Dermis microvascular lymphatic vessel endothelial cell (primary cell): ENCODE data around the gene IL6ST. TPM values are rescaled to one million over a fixed set of nuclear protein-coding genes. Genes with fewer than 3 reads are reported as not detected.
A peak's percentile ranks its signal among the peaks of the same experiment; 100 is the strongest.
"Not testable (repeated sequence)": the region's sequence is repeated elsewhere in the genome, so short reads cannot be mapped to it uniquely, and the experiment has no call there.

Experiments
- DNase-seq, 2 donors: peaks; one replicate each; pipeline versions ENCODE4 v3.0.0 to v3.0.0-alpha.2; 2010; ENCODE audit warnings: low read depth in 2 of 2
- total RNA-seq: library from RNA; depleted of rRNA; stranded (reverse); fragments of >200 nt; gene quantifications from 2 replicates; pipeline ENCODE4 v1.2.1, GENCODE V29; 2014

The IL6ST gene
- total RNA-seq, 1 donor from 2014 or later: 501 TPM

DNA sequence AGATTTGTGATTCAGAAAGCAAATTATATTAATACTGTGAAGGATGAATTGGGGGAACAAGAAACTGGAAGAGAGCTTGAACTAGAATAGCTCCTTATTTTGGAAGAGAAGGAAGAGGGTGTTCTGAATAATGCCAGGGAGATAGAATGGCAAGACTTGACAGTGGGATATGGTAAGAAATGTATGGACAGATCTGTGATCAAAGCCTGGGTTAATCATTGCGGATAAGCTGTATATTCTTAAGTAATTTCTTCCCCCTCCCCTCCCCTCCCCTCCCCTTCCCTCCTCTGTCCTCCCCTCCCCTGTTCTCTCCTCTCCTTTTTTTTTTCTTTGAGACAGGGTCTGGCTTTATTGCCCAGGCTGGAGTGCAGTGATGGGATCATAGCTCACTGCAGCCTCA lies 10.1 kb upstream of the IL6ST start:
- no peak for DNase-seq

GRCh38 chr5:56003679-56004078 lies 8.9 kb upstream of the IL6ST start:
- DNase-seq: no peak

- no peak for DNase-seq
Observed at GRCh38 chr5:56003179-56003578, 8.4 kb upstream of the IL6ST start.

DNA sequence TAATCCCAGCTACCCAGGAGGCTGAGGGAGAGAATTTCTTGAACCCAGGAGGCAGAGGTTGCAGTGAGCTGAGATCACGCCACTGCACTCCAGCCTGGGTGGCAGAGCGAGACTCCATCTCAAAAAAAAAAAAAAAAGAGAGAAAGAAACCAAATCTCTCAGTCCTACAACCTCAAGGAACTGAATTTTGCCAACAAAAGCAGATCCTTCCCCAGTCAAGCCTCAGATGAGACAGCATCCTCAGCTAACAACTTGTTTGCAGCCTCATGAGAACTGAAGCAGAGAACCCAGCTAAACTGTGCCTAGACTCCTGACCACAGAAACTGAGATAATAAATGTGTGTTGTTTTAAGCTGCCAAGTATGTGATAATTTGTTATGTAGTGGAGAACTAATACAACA lies 7.5 kb upstream of the IL6ST start:
- no peak for DNase-seq

- DNase-seq: not testable (repeated sequence)
Observed at GRCh38 chr5:56000221-56000620, 5.5 kb upstream of the IL6ST start.

DNA sequence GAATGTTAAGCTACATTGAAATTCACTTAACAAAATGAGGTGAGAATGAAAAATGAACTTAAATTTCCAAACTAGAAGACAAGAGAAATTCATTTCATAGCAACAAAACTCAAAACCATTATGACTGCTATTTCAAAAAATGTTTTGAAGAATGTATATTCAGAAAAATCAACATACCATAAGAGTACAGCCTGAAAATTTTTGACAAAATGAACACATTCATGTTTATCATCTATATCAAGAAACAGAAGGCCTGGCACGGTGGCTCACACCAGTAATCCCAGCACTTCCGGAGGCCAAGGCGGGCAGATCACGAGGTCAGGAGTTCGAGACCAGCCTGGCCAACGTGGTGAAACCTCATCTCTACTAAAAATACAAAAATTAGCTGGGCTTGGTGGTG lies 4.2 kb upstream of the IL6ST start:
- DNase-seq: no peak

- DNase-seq: no peak
Observed at GRCh38 chr5:55997742-55998351, 3.1 kb upstream of the IL6ST start.

DNA sequence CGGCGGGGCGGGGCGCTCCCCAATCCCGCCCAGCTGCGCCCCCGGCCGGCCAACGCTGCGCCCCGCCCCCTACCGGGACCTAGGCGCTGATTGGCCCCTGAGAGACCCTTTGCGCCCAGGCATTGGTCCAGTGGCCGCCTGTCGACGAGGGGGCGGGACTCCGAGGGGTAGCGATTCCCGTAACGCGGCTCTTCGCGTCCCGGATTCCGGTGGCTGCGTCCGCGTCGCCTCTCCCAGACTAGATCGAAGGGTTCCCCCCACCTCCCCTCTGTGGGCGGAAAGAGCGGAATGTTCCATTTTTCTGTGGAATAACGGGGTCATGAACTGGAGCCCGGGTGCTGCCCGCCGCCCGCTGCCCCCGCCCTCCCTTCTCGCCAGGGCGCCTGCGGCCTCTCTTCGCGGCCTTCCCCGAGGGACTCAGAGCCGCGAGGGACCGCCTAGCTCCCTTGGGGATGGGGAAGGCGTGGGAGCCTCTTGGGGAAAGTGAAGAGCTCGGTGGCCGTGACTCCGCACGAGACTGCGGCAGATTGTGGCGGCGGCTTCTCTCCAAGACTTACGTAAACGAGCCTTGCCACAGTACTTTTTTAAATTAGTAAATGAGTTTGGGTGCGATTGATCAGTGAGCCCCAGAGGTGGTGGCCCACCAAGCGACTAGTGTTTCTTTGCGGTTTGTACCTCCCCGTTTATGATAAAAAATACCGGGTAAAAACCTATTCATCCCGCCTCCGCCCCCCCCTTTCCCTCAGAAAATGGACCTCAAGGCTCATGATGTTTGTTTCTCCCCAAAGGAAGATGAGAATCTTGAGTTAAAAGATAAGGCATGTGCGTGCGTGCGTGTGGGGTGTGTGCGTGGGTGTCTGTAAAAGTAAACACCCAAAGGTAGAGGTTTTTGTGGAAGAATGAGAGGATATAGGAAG lies 493 bp upstream of the IL6ST start:
- DNase-seq: peak; percentile 97 to 99

GRCh38 chr5:55993731-55994494 lies 850 bp downstream of the IL6ST start:
- no peak for DNase-seq

GRCh38 chr5:55993013-55993412 lies 1.8 kb downstream of the IL6ST start:
- peak; percentile 54 to 74 for DNase-seq

DNA sequence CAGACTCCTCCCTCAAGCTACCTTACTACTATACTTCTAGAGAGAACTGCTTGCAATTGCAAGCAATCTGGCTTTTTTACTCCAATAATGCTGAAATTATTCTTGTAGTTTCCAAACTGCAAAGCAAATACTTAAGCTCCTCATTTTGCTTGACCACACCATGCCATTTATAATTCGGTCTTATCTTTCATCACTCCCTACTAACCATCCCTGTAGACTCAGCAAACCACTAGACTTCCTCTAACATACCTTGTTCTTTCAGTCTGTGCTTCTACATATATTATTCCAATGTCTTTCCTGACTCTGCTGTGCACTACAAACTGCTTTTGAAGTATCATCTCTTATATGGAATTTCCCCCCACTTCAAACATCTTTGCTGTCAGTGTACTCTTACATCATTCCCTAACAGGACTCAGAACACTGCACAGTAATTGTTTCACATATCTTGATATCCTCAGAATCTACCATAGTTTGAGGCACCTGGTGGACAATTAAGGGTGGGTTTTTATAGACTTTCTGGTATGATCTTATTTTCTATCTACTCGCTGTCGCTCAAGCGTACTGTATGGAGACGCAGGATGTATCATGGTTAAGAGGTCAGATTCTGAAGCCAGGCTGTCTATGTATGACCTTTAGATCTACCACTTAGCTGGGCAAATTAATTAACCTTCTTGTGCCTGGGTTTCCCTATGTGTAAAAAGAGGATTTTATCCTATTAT lies 2.8 kb downstream of the IL6ST start:
- peak in 1 of 2 donors; percentile 38 for DNase-seq

DNA sequence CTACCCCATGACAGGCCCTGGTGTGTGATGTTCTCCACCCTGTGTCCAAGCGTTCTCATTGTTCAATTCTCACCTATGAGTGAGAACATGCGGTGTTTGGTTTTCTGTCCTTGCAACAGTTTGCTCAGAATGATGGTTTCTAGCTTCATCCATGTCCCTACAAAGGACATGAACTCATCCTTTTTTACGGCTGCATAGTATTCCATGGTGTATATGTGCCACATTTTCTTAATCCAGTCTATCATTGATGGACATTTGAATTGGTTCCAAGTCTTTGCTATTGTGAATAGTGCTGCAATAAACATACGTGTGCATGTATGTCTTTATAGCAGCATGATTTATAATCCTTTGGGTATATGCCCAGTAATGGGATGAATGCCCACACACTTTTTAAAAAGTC lies 3.9 kb downstream of the IL6ST start:
- not testable (repeated sequence) for DNase-seq

GRCh38 chr5:55989860-55990259 lies 4.9 kb downstream of the IL6ST start:
- no peak for DNase-seq

DNA sequence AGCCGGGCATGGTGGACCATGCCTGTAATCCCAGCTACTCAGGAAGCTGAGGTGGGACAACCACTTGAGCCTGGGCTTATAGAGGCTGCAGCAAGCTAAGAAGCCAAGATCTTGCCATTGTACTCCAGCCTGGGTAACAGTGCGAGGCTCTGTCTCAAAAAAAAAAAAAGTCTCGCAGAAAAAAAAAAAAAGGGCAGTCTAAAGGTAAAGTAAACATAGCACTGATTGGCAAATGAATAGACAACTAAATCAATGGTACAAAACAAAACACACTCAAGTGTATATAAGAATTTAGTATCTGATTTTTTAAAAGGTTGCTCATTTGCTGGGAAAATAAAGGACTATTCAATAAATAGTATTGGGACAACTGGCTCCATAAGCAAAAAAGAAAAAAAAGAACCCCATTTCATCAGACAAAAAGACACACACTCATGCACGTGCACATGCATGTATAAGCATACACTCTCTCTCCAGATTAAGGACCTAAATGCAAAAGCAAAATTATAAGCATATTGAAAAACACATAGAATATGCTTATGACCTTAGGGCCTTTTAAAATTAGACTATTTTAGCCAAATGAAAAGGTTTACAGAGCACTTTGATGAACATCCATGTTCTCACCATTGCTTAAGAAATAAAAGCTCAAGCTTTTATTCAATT lies 5.7 kb downstream of the IL6ST start:
- no peak for DNase-seq

DNA sequence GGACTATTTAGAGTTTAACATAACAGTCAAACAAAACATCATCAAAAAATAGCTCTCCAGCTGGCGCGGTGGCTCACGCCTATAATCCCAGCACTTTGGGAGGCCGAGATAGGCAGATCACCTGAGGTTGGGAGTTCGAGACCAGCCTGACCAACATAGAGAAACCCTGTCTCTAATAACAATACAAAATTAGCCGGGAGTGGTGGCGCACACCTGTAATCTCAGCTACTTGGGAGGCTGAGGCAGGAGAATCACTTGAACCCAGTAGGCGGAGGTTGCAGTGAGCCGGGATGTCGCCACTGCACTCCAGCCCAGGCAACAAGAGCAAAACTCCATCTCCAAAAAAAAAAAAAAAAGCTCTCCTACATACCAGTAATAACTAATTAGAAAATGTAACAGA lies 6.3 kb downstream of the IL6ST start:
- DNase-seq: not testable (repeated sequence)

GRCh38 chr5:55986931-55987330 lies 7.8 kb downstream of the IL6ST start:
- DNase-seq: no peak

- DNase-seq: no peak
Observed at GRCh38 chr5:55985181-55985580, 9.6 kb downstream of the IL6ST start.

DNA sequence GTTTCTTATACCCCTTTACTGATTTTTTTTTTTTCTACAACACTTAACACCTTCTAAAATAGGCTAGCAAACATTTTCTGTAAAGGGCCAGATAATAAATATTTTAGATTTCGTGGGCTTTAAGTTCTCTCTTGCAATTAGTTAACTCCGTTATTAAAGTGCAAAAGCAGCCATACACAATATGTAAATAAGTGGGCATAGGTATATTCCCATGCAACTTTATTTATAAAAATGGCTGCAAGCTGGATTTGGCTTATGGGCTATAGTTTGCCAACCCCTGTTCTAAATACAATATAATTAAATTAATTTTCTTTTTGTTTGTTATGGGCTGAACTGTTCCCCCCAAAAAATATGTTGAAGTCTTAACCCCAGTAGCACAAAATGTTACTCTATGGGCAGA lies 10.8 kb downstream of the IL6ST start:
- no peak for DNase-seq

DNA sequence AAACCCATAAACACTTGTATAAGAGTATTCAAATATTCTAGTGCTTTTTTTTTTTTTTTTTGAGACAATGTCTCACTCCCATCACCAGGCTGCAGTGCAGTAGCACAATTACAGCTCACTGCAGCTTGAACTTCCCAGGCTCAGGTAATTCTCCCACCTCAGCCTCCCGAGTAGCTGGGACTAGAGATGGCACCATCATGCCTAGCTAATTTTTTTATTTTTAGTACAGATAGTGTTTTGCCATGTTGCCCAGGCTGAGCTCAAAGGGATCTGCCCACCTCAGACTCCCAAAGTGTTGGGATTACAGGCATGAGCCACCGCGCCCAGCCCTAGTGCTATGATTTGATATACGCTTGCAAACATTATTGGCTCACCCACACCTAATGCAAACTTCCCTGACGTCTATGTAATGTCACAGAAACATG lies 11.8 kb downstream of the IL6ST start:
- peak in 1 of 2 donors; percentile 43 for DNase-seq

GRCh38 chr5:55973296-55973695 lies 21.5 kb downstream of the IL6ST start:
- no peak for DNase-seq

- DNase-seq: peak in 1 of 2 donors; percentile 49
Observed at GRCh38 chr5:55969956-55970355, 24.8 kb downstream of the IL6ST start.
